ENCODE results near the gene HPS4. TPM values are rescaled to one million over a fixed set of nuclear protein-coding genes. Genes with fewer than 3 reads are reported as not detected.

HPS4 gene
- total RNA-seq, 1 experiment from 2014 or later, result 19.9 TPM

DNA sequence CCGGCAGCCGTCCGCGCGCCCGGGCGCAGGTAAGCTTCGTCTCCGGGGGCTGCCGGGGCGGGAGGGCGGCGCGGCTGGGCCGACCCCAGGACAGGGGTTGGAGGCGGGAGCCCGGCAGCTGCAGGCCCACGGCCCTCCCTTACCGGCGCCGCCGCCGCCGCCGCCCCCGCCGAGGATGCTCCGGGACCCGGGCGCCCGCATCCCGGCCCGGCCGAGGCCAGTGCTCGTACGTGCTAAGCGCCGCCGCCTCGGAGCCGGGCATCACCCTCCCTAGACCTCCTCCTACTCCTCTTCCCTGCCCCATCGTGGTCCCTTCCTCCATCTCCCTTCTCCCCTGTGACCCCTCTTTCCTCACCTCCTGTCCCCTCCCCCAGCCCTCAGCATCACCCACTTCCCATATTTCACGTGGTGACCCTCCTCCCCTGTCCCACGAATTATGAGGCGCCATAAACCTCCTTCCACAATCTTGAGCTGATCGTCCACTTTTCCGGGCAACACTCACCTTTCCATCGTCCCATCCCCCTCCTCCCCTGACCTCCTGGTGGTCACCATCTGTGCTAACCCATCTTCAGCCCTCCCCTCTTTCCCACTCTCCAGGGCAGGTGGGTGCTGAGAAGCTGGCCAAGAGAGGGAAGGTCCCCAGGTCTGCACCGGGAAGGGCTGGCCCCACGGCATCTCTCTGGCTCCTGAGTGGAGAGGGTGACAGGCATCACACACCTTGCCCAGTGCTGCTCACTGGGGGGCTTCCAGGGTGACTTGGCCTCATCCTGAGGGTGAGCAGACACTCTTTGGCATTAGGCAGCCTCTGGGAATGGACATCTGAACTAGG lies 53.9 kb downstream of the HPS4 start:
- no peaks in the 10 kb centered on the region for H3K27me3 ChIP-seq (ENCODE audit: low read length)
- BruUV-seq (replicated peaks), result TSS peak; percentile 49
- no peak overlapping the region for H3K9ac ChIP-seq (ENCODE audit: low read length)
- TF ChIP-seq EZH2phosphoT487 (IDR thresholded peaks at IDR 0.05; ENCODE audit: borderline replicate concordance, low read length), result no peak
- no peak for TF ChIP-seq EZH2 (IDR thresholded peaks at IDR 0.05; ENCODE audit: low read length, unreplicated experiment)
- TF ChIP-seq, protein P1, sequence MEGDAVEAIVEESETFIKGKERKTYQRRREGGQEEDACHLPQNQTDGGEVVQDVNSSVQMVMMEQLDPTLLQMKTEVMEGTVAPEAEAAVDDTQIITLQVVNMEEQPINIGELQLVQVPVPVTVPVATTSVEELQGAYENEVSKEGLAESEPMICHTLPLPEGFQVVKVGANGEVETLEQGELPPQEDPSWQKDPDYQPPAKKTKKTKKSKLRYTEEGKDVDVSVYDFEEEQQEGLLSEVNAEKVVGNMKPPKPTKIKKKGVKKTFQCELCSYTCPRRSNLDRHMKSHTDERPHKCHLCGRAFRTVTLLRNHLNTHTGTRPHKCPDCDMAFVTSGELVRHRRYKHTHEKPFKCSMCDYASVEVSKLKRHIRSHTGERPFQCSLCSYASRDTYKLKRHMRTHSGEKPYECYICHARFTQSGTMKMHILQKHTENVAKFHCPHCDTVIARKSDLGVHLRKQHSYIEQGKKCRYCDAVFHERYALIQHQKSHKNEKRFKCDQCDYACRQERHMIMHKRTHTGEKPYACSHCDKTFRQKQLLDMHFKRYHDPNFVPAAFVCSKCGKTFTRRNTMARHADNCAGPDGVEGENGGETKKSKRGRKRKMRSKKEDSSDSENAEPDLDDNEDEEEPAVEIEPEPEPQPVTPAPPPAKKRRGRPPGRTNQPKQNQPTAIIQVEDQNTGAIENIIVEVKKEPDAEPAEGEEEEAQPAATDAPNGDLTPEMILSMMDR (conservative IDR thresholded peaks at IDR 0.05; ENCODE audit: low read depth, low read length), result no peak
- peak overlapping the region; percentile 69 for H3K4me2 ChIP-seq (ENCODE audit: low read length)
- no peaks in the 10 kb centered on the region for H3K4me1 ChIP-seq (ENCODE audit: insufficient read depth, low read length)
- H2AFZ ChIP-seq (ENCODE audit: low read length), result no peak overlapping the region
- H3K36me3 ChIP-seq (ENCODE audit: low read depth, low read length), result no peaks in the 10 kb centered on the region
- H3K9me3 ChIP-seq (ENCODE audit: low read length), result no peaks in the 10 kb centered on the region
- intact Hi-C loops (cut with micrococcal nuclease), result no loop called here
- H4K20me1 ChIP-seq (ENCODE audit: low read length), result no peaks in the 10 kb centered on the region
- CTCF ChIA-PET, result no interaction called here
- H3K27ac ChIP-seq (ENCODE audit: low read length), result no peak overlapping the region
- ATAC-seq (peak; percentile 45), DNase-seq (no peak)
- H3K4me3 ChIP-seq (ENCODE audit: low read length), result peak overlapping the region; percentile 58
- H3F3A ChIP-seq (ENCODE audit: low read length, unreplicated experiment), result no peaks in the 10 kb centered on the region
- POLR2A ChIA-PET (ENCODE audit: unreplicated experiment), result no interaction called here
- no peaks in the 10 kb centered on the region for H3K9me2 ChIP-seq (replicated peaks; ENCODE audit: low read length)
- no peaks in the 10 kb centered on the region for H3K79me2 ChIP-seq (ENCODE audit: low read length)

DNA sequence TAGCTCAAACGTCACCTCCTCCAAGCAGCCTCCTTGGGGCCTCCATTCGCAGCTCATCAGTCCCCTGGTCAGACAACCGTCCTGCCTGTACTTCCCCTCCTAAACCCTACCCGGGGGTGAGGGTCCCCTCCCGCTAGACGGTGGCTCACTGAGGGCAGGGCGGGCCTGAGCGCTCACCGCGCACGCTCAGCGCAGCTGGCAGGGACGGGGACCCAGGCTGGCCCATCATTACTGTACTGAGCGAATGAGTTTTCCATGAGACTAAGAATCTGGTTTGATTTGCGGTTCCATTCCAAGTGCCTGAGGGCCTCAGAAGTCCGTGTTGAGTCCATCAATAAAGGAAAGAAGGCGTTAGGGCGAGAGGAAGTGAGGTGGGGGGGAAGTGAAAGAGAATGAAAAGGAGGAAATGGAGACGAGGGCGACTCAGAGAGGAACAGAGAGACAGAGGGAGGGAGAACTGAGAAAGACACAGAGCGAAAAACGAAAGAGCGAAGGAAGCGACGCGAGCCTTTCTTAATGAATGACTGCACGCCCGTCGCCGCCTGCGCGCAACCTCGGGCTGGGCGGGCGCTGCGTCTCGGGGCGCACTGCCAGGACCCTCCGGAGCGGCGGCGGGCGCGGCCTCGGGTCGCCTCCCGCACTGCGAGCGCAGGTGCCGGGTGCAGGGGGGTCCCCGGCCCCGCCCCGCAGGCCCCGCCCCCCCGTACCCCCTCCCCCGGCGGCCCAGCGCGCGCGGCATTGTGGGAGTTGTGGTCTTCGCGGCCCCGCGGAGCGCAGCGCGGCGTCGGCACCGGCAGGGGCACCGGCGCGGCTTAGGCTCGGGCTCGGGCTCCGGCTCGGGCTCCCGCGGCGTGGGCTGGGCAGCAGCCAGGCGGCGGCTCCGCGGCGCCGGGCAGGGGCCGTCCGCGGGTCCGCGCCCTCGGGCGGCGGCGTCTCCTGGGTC lies 54.8 kb downstream of the HPS4 start, which contains the start of gene ASPHD2:
Gene ASPHD2, plus strand, starts transcription at position 746 of the 943 bp plus-strand sequence. CDS start 4,356 bp downstream, outside the sequence.
- H3K79me2 ChIP-seq (ENCODE audit: low read length), result no peaks in the 10 kb centered on the region
- H2AFZ ChIP-seq (ENCODE audit: low read length), result peak within 1 kb of the TSS; percentile 85
- H3K9me3 ChIP-seq (ENCODE audit: low read length), result no peaks in the 10 kb centered on the region
- POLR2A ChIA-PET (ENCODE audit: unreplicated experiment), result no interaction called here
- no peaks in the 10 kb centered on the region for H3K36me3 ChIP-seq (ENCODE audit: low read depth, low read length)
- H3K4me3 ChIP-seq (ENCODE audit: low read length), result peak within 1 kb of the TSS; percentile 71
- no peak within 1 kb of the TSS for H3K27ac ChIP-seq (ENCODE audit: low read length)
- no peaks in the 10 kb centered on the region for H3K4me1 ChIP-seq (ENCODE audit: insufficient read depth, low read length)
- H3K9ac ChIP-seq (ENCODE audit: low read length), result no peak within 1 kb of the TSS
- CTCF ChIA-PET, result no interaction called here
- ATAC-seq, result peak; percentile 82
- TF ChIP-seq EZH2phosphoT487 (IDR thresholded peaks at IDR 0.05; ENCODE audit: borderline replicate concordance, low read length) (no peak), EZH2 (IDR thresholded peaks at IDR 0.05; ENCODE audit: low read length, unreplicated experiment) (no peak)
- TF ChIP-seq, protein P1 (conservative IDR thresholded peaks at IDR 0.05; ENCODE audit: low read depth, low read length), result no peak
- H4K20me1 ChIP-seq (ENCODE audit: low read length), result no peaks in the 10 kb centered on the region
- intact Hi-C loops (cut with micrococcal nuclease), result no loop called here
- peak within 1 kb of the TSS; percentile 81 for H3K4me2 ChIP-seq (ENCODE audit: low read length)
- H3F3A ChIP-seq (ENCODE audit: low read length, unreplicated experiment), result no peaks in the 10 kb centered on the region
- BruUV-seq (replicated peaks), result no TSS peak
- no peaks in the 10 kb centered on the region for H3K9me2 ChIP-seq (replicated peaks; ENCODE audit: low read length)
- H3K27me3 ChIP-seq (ENCODE audit: low read length), result no peaks in the 10 kb centered on the region
- peak; percentile 33 for DNase-seq

All from PC-3 (cell line).